Lower leg skin (tissue), 4 donors: Measurements from ENCODE around the gene TRIM37. TPM values are rescaled to one million over a fixed set of nuclear protein-coding genes. Genes with fewer than 3 reads are reported as not detected.

Experiments used
- DNase-seq, 2 donors: peaks; one replicate each; pipeline ENCODE4 v3.0.0-alpha.2; 2019; ENCODE audit warnings: low spot score in 2 of 2
- H3K4me3 ChIP-seq: fragments of 200-600 bp; sonication (generic); 2 replicates; pipeline ENCODE4 v1.5.1; 2017; ENCODE audit warnings: mild to moderate bottlenecking, low read depth; ENCODE audit not compliant: poor library complexity, severe bottlenecking
- CTCF ChIP-seq, 3 donors: fragments of 450-650 bp; IDR thresholded peaks; one replicate each; pipeline ENCODE4 v1.5.1; 2016; ENCODE audit warnings: antibody characterized with exemption in 3 of 3, mild to moderate bottlenecking in 3 of 3, moderate library complexity in 2 of 3
- POLR2A ChIP-seq, 2 donors: fragments of 450-650 bp; IDR thresholded peaks; one replicate each; pipeline ENCODE4 v1.6.1; 2016 to 2017; ENCODE audit warnings: antibody characterized with exemption in 2 of 2, mild to moderate bottlenecking in 1 of 2, moderate library complexity in 1 of 2
- WGBS, 2 donors: methylation state at CpG; one replicate each; pipeline ENCODE4 v1.1.5; 2018; 5-methylcytosine and 5-hydroxymethylcytosine counted together
- intact Hi-C: fragments of 100-400 bp; cut with DNase I; formaldehyde crosslinking; loops from one replicate; pipeline ENCODE4 v1.15.0; 2023; ENCODE audit warnings: low total_unique reads
- total RNA-seq, 4 donors: library from RNA; depleted of rRNA; stranded (reverse); fragments of >200 nt; gene quantifications; one replicate each; pipeline ENCODE4 v1.1.0, GENCODE V29; 2016

Gene TRIM37
- total RNA-seq, 4 donors from 2014 or later = 10.3 to 18.0 (median 13.9) TPM

GRCh38 chr17:59049798-59050197, 56.9 kb downstream of the TRIM37 start:
- DNase-seq = no peak
- TF ChIP-seq POLR2A (IDR thresholded peaks at IDR 0.05) = no peak
- no peak for TF ChIP-seq CTCF (IDR thresholded peaks at IDR 0.05)
- no peak overlapping the region for H3K4me3 ChIP-seq
- WGBS, 2 donors = 38 to 48% methylated on average over 1 of the region's 1 CpG
- intact Hi-C loops = no loop called here

GRCh38 chr17:59047616-59048015, 59.1 kb downstream of the TRIM37 start:
- intact Hi-C loops = no loop called here
- H3K4me3 ChIP-seq = no peak overlapping the region
- 46 to 49% methylated on average over 3 of the region's 3 CpGs for WGBS, 2 donors
- DNase-seq = no peak
- no peak for TF ChIP-seq POLR2A (IDR thresholded peaks at IDR 0.05)

- no peak for TF ChIP-seq POLR2A (IDR thresholded peaks at IDR 0.05)
- TF ChIP-seq CTCF (IDR thresholded peaks at IDR 0.05) = no peak
- intact Hi-C loops = no loop called here
- DNase-seq = no peak
- WGBS, 2 donors = 88 to 91% methylated on average over 4 of the region's 4 CpGs
- no peak overlapping the region for H3K4me3 ChIP-seq
These were observed 60.5 kb downstream of the TRIM37 start for GRCh38 chr17:59046192-59046591.

- H3K4me3 ChIP-seq = no peak overlapping the region
- DNase-seq = no peak
- intact Hi-C loops = no loop called here
- WGBS, 2 donors = 92 to 93% methylated on average over 5 of the region's 5 CpGs
- TF ChIP-seq CTCF (IDR thresholded peaks at IDR 0.05) (no peak), POLR2A (IDR thresholded peaks at IDR 0.05) (no peak)
These were observed 67.9 kb downstream of the TRIM37 start for GRCh38 chr17:59038734-59039133.

- H3K4me3 ChIP-seq = no peak overlapping the region
- intact Hi-C loops = no loop called here
- no peak for DNase-seq
- no peak for TF ChIP-seq POLR2A (IDR thresholded peaks at IDR 0.05)
- no peak for TF ChIP-seq CTCF (IDR thresholded peaks at IDR 0.05)
These were observed 68.7 kb downstream of the TRIM37 start for GRCh38 chr17:59037960-59038359.

GRCh38 chr17:59030811-59031210, 75.9 kb downstream of the TRIM37 start:
- intact Hi-C loops = no loop called here
- H3K4me3 ChIP-seq = no peak overlapping the region
- WGBS, 2 donors = 96 to 100% methylated on average over 1 of the region's 1 CpG
- TF ChIP-seq CTCF (IDR thresholded peaks at IDR 0.05) (no peak), POLR2A (IDR thresholded peaks at IDR 0.05) (no peak)
- DNase-seq = no peak
